GM18870 (cell line): ENCODE results near the gene GTF2B.
"Not testable (repeated sequence)": the region's sequence is repeated elsewhere in the genome, so short reads cannot be mapped to it uniquely, and the experiment has no call there.

ENCODE experiments used
- ATAC-seq: cut with Tn5 transposase; IDR thresholded peaks from one replicate; pipeline ENCODE4 v1.9.1; 2021; ENCODE audit warnings: moderate library complexity; ENCODE audit not compliant: unreplicated experiment

GTF2B gene

DNA sequence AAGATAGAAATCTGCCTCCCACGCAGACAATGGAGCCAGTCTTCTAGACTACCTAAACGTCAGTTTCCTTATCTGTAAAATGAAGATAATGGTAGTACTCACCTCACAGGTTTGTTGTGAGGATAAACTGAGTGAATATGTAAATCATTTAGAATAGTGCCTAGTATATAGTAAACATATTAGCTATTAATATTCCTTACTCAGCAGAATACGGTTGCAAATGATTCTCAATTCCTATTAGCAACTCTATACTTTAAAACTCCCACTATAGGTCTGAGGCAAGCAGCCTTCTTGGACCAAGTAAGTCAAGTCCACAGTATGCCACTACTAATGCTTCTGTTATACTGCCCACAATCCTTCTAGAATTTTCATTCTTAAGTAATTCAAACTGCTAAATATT lies 5.4 kb downstream of the GTF2B start:
- ATAC-seq = no peak

DNA sequence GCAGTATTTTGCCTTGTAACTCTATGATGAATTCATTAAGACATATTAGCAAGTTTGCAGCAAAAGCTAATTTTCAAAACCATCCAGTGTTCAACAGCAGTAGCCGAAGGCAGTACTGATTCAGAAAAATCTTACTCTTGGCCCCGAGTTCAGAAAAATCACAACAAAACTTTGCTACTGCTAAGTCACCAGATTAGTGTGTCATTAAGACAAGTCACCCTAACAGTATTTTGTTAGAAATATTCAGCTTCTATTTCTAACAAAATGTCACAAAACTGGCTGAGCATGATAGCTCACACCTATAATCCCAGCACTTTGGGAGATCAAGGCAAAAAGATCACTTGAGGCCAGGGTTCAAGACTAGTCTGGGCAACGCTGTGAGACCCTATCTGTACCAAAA lies 8.2 kb downstream of the GTF2B start:
- ATAC-seq = no peak

DNA sequence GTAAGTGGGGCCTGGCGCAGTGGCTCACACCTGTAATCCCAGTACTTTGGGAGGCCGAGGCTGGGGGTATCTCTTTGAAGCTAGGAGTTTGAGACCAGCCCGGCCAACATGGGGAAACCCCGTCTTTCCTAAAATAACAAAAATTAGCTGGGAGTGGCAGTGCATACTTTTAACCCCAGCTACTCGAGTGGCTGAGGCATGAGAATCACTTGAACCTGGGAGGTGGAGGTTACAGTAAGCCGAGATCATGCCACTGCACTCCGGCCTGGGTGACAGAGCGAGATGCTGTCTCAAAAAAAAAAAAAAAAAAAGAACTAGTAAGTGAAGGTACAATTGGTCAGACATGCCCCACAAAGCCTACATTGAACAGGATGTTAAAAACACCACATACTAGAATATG lies 10.7 kb downstream of the GTF2B start:
- not testable (repeated sequence) for ATAC-seq

DNA sequence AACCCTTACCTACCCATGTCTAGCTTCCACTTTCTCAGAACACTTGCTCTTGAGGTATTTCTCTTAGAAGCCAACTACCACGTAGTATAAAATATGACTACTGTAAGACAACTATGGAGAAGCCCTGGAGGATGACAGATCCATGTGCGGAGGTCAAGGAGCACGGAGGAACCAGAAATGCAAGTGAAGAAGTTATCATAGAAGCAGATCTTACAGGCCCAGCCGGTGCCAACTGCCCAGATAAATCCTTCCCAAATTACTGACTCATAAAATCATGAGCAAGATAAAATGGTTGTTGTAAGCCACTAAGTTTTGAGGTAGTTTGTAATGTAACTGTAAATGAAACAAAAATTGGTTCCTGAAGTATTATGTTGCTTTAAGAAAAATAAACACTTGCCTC lies 12.6 kb downstream of the GTF2B start:
- ATAC-seq = no peak

DNA sequence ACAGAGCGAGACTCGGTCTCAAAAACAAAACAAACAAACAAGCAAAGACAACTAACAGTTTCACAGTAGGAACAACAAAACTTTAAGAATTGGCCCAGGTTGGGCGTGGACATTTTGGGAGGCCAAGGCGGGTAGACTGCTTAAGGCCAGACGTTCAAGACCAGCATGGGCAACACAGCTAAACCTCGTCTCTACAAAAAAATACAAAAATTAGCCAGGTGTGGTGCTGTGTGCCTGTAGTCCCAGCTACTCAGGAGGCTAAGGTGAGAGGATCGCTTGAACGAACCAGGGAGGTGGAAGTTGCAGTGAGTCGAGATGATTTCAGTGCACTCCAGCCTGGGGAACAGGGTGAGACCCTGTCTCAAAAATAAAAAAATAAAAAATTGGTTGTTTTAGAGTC lies 13.5 kb downstream of the GTF2B start:
- no peak for ATAC-seq

DNA sequence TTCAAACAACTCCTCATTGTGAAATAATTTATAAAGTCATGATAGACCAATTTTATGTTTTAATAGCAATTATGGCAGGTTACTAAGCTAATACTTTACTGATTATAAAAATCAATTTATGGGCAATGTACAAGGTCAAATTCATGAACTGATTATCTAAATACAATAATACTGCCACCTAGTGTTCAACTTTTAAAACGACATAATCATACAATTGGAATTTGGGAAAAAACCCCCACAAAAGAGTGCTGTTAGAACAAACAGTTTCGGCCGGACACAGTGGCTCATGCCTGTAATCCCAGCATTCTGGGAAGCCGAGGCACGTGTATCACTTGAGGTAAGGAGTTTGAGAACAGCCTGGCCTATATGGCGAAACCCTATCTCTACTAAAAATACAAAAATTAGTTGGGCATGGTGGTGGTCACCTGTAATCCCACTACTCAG lies 14.0 kb downstream of the GTF2B start:
- no peak for ATAC-seq

DNA sequence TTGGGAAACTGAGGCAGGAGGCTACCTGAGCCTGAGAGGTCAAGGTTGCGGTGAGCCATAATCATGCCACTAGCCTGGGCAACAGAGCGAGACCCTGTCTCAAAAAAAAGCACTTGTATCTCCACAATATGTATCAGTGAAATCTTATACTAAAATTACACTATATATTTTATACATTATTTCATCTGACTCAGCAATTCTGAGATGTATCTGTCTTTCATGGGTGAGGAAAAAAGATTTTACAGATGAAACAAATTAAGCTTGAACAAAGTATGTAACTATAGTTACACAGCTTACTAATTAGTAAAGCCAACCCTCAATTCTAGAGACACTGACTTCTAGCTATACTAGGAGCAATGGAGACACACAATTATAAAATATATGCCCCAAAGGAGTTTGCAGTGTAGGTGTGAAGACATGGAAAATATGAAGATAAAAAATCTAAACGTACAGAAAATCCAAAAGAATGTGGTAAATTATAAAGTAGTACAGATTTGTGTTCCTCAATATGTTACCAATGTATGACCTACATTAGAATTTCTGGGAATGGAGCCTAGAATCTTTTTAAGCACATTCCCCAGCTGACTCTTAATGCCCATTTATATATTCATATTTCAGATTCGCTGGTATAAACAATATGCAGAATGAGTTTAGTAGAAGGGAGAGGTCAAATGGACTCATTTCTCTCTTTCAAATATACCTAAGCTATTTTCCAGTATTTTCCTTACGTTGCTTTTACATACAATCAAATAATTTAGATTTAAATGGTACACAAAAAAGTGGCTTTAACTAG lies 14.6 kb downstream of the GTF2B start:
- ATAC-seq = no peak

DNA sequence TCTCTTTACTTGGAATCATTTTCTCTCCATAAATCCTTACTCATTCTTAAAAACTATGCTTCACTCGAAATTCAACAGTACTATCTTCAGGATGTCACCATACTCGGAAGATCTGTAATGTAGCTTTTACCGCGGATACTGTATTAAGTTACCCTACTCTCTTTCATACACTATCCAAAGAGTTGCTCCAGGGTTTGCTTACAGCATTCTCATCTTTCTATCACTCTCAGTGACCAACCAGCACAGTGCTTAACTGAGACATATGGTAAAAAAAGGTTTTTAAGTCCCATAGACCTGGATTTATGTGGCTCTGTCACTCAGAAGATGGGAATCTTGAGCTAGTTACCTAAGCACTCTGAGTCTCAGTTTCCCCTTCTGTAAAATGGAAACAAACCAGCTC lies 15.8 kb downstream of the GTF2B start:
- no peak for ATAC-seq

DNA sequence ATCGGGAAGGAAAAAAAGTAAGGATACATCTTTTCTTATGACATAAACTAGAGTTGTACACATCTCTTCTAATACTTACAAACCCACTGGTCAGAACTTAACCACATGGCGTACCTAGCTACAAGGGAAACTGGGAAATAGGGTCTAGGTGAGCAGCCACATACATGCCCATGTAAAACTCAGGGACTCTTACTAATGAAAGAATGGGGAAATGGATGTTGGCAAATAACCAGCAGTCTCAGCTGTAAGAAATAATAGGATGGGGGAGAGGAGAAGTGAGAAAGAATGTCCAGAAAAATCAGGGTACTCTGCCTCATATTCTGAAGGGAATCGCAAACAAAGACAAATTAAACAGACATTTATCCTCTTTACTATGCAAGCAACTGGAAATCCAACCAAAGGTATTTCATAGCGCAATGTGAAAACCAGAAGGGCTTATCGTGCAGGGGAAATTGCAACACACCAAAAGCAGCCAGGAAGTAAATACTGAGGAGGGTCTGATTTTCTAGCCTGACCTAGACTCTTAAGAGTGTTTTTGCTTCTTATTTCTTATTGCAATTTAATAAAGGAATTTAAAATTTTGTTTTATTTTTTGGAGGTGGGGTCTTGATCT lies 17.5 kb downstream of the GTF2B start:
- ATAC-seq = no peak

DNA sequence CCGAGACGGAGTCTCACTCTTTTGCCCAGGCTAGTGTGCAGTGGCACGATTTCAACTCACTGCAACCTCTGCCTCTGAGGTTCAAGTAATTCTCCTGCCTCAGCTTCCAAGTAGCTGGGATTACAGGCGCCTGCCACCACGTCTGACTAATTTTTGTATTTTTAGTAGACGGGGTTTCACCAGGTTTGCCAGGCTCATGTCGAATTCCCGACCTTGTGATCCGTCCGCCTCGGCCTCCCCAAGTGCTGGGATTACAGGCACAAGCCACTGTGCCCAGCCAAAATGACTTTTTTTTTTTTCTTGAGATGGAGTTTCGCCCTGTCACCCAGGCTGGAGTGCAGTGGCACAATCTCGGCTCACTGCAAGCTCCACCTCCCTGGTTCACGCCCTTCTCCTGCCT lies 21.7 kb downstream of the GTF2B start:
- not testable (repeated sequence) for ATAC-seq

DNA sequence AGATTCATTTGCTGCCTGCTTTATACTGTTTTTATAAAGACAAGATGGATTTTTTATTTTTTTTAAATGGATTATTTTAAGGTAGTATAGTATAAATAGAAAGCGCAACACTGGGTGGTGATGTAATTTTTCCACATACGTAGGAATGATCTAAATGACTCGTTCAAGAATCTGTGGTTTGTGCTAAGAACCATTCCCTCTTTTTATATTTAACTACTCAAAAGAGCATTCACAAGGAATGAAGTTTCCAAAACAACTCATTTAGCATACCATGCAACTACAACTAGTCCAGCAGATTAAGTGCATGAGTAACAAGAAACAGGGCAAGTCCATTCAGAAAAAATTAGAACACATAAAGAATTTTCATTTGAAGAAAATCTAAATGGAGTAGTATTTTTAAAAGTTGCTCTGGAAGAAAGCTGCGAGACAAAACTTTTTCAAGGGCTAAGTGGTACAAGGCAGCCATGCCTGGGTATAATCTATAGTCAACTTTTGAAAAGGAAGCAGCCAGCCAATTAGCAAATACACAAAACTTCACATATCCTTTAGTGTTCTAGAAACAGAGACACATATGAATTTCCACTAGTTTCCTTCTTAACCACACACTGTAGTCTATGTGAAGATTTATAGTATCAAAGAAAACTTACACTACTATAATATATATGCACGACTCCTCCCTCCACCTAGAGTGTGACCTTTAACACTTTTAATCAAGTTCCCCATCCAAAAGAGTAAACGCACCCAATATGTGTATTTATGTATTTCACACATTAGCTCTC lies 23.4 kb downstream of the GTF2B start:
- no peak for ATAC-seq

DNA sequence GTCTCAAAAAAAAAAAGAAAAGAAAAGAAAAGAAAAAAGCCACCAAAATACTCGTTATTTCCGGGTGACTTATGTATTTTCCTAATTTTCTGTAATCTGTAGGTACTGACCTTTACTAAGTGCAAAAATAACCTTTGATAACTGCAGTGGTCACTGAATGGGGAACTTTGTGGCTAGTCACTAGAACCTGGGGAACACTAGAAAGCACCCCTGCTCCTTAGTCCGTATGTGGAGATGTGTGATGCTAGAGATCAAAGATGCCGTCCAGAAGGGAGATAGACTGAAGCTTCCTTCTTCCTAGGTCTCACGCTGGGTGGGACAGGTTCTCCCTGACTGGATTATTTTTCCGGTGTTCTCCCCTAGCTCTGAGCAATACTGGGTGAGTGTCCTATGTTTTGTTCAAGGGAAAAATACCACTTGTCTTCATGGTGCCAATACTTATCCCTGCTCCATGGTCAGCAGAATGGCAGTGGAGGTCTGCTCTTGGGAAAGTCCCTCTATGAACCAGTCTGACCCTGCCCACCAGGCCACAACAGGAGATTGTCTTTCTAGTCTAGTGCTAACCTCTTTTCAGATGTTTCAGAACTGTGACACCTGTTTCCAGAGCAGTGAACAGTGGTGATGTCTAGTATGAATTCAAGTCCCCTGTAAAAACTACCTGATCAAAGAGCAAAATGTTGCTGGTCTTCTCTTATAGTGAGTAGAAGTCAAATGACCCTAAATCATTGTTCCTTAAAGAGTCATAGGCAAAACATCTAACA lies 39.9 kb downstream of the GTF2B start:
- no peak for ATAC-seq

DNA sequence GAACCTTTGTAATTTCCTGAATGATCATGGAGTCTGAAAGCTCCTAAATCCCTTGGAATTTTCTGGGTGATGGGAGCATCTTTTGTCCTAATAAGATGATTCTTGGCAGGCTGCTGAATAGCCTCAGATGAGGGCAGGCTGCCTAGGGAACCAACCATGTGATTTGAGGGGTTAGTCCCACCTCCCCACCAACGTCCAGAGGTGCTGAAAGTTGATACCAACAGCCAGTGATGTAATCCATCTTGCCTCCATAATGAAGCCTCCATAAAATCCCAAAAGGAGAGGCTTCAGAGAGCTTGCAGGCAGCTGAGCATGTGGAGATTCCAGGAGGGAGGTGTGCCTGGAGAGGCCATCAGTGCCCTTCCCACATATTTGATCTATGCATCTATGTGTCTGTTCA lies 43.7 kb downstream of the GTF2B start:
- ATAC-seq = no peak

DNA sequence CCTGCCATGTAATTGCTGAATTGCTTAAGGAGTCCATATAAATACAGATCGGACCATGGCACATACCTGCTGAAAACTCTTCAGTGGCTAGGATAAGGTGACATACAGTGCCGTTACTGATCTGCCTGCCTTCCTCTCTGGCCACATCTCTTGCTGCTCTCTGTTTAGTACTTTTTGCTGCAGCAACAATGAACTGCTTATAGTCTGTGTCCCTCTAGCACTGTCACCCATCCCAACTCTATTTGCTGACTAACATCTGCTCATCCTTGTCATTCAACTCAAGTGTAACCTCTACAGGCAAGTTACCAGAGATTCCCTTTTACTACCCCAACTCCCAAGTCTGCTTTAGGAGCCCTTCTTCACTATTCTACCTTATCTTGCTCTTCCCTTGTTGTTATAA lies 65.6 kb downstream of the GTF2B start:
- ATAC-seq = no peak

DNA sequence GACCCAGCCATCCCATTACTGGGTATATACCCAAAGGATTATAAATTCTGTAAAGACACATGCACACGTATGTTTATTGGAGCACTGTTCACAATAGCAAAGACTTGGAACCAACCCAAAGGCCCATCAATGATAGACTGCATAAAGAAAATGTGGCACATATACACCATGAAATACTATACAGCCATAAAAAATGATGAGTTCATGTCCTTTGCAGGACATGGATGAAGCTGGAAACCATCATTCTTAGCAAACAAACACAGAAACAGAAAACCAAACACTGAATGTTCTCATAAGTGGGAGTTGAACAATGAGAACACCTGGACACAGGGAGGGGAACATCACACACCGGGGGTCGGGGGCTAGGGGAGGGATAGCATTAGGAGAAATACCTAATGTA lies 71.7 kb downstream of the GTF2B start:
- not testable (repeated sequence) for ATAC-seq

DNA sequence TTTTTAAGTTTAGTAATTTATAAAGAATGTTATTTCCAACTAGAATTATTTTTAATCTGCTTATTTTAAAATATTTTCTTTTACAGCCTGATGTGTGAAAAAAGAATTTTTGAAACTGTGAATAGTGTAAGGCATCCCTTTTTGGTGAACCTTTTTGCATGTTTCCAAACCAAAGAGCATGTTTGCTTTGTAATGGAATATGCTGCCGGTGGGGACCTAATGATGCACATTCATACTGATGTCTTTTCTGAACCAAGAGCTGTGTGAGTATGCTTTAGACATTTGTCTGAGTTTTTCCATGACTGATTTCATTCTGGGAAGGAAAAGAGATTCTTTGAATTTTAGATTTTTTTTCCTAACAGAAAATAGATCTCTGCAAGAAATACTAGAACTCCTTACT lies 77.9 kb downstream of the GTF2B start:
- no peak for ATAC-seq

DNA sequence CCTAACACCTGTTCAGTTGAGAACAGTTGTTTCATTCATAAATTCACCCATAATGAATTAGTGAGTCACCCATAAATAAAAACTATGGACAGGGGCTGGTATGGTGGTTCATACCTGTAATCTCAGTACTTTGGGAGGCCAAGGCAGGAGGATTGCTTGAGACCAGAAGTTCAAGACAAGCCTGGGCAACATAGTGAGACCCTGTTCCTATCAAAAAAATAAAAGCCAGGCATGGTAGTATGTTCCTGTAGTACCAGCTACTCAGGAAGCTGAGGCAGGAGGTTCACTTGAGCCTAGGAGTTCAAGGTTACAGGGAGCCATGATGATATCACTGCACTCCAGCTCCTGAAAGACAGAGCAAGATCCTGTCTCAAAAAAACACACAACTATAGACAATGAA lies 79.0 kb downstream of the GTF2B start:
- ATAC-seq = no peak

DNA sequence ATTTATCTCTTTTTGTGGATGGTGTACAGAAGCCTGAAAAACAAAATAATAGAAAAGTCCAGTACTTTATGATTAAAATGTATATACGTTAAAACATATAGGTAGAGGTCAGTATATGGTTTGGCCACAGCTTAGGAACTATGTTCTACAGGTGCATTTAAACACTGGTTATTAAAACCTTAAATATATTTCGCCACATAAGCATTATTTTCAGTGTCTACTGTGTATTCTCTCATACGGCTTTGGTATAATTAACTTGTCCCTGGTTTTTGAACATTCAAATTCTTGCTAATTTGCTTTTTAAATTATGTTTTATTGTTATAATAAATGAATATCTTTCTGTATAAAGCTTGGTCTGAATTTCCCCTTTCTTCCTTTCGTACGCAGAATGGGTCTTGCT lies 87.9 kb downstream of the GTF2B start:
- no peak for ATAC-seq

DNA sequence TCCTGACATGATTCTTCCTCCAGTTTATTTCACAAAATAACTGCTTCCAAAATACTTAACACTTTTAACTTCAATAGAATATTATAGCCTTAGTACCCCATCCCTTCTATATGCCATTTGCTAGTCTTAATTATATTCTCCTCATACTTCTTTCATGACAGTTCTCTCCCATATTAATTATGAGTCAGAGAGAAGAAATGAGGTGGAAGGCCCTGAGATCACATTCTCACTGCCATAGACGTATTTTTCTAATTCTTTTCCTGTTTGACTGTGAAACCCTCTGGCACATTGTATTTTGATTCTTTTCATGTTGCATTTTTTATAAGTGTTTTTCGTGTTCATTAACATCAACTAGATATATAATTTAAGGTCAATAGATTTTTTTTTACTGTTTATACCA lies 88.4 kb downstream of the GTF2B start:
- ATAC-seq = no peak
